ENCODE measurements around the gene TYW1. TPM values are rescaled to one million over a fixed set of nuclear protein-coding genes. Genes with fewer than 3 reads are reported as not detected.

Gene TYW1
- total RNA-seq, 1 experiment from 2014 or later: 24.5 TPM

GRCh38 chr7:66960192-66960591 lies 36.4 kb upstream of the TYW1 start:
- in situ Hi-C loops (cut with HindIII; ENCODE audit: low pct_unique_long_range_greater_than_20kb, low sequenced_read_pairs) (no loop called here), intact Hi-C loops (cut with micrococcal nuclease; ENCODE audit: unreplicated experiment) (no loop called here)
- Histone ChIP-seq H3K27ac (ENCODE audit: low read length) (no peak overlapping the region), H3K4me3 (ENCODE audit: low read depth in 2 of 2, low read length in 2 of 2) (no peak overlapping the region), H3K9me3 (ENCODE audit: control insufficient read depth, insufficient read depth, low read depth, low read length) (no peaks in the 10 kb centered on the region), H3K36me3 (ENCODE audit: control insufficient read depth, insufficient read depth, low read length) (peaks cover 4% of the 10 kb centered on the region; the same call in 1 of the 2 replicates), H3K27me3 (ENCODE audit: control insufficient read depth, insufficient read depth, low read length) (no peaks in the 10 kb centered on the region), H3K4me1 (ENCODE audit: control insufficient read depth, insufficient read depth, low read length) (no peaks in the 10 kb centered on the region)
- DNase-seq (ENCODE audit: low read depth, low spot score) (no peak), ATAC-seq (no peak)
- POLR2A ChIA-PET: no interaction called here
- no TSS peak for BruUV-seq (replicated peaks)
- CTCF ChIA-PET: no interaction called here
- TF ChIP-seq REST (IDR thresholded peaks at IDR 0.05; ENCODE audit: insufficient read depth in 1 of 2, low read depth in 2 of 2, low read length in 1 of 2): no peak

DNA sequence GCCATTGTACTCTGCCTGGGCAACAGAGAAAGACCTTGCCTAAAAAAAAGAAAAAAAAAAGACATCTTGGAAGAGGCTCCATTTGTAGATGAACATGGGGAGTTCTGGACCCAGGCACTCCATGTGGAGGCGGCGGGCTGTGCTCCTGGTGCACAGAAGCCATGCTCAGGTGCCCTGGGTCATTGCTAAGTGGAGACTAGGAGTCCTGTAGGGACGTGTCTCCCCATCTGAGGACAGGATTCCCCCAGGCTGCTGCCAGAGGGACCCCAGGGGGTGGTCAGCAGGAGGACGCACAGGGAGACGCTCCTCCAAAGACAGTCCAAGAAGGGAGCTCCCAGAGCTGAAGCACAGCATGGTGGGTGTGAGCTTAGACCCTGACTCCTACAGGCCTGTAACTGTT lies 35.5 kb upstream of the TYW1 start:
- Histone ChIP-seq H3K27ac (ENCODE audit: low read length) (no peak overlapping the region), H3K27me3 (ENCODE audit: control insufficient read depth, insufficient read depth, low read length) (no peaks in the 10 kb centered on the region), H3K4me3 (ENCODE audit: low read depth in 2 of 2, low read length in 2 of 2) (no peak overlapping the region), H3K36me3 (ENCODE audit: control insufficient read depth, insufficient read depth, low read length) (no peaks in the 10 kb centered on the region), H3K4me1 (ENCODE audit: control insufficient read depth, insufficient read depth, low read length) (no peaks in the 10 kb centered on the region), H3K9me3 (ENCODE audit: control insufficient read depth, insufficient read depth, low read depth, low read length) (no peaks in the 10 kb centered on the region)
- TF ChIP-seq SIN3A (IDR thresholded peaks at IDR 0.05; ENCODE audit: borderline replicate concordance, insufficient read depth, low read depth, low read length): no peak
- TF ChIP-seq REST (IDR thresholded peaks at IDR 0.05; ENCODE audit: insufficient read depth in 1 of 2, low read depth in 2 of 2, low read length in 1 of 2): no peak
- TF ChIP-seq, protein P1, sequence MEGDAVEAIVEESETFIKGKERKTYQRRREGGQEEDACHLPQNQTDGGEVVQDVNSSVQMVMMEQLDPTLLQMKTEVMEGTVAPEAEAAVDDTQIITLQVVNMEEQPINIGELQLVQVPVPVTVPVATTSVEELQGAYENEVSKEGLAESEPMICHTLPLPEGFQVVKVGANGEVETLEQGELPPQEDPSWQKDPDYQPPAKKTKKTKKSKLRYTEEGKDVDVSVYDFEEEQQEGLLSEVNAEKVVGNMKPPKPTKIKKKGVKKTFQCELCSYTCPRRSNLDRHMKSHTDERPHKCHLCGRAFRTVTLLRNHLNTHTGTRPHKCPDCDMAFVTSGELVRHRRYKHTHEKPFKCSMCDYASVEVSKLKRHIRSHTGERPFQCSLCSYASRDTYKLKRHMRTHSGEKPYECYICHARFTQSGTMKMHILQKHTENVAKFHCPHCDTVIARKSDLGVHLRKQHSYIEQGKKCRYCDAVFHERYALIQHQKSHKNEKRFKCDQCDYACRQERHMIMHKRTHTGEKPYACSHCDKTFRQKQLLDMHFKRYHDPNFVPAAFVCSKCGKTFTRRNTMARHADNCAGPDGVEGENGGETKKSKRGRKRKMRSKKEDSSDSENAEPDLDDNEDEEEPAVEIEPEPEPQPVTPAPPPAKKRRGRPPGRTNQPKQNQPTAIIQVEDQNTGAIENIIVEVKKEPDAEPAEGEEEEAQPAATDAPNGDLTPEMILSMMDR (IDR thresholded peaks at IDR 0.05): no peak
- no peak for TF ChIP-seq POLR2AphosphoS5 (IDR thresholded peaks at IDR 0.05; ENCODE audit: low read depth, low read length)
- TF ChIP-seq TCF7L2 (IDR thresholded peaks at IDR 0.05; ENCODE audit: low read depth, low read length): no peak
- ATAC-seq (no peak), DNase-seq (ENCODE audit: low read depth, low spot score) (no peak)
- no TSS peak for BruUV-seq (replicated peaks)
- CTCF ChIA-PET: no interaction called here
- intact Hi-C loops (cut with micrococcal nuclease; ENCODE audit: unreplicated experiment) (no loop called here), in situ Hi-C loops (cut with HindIII; ENCODE audit: low pct_unique_long_range_greater_than_20kb, low sequenced_read_pairs) (no loop called here)
- POLR2A ChIA-PET: no interaction called here

All from Panc1 (cell line).